DMS153 (cell line): Measurements from ENCODE around the gene ARHGAP42.

Experiments
- DNase-seq: peaks from one replicate; lab custom pipeline; 2025; lab: John Stamatoyannopoulos, UW

Gene ARHGAP42

GRCh38 chr11:101022256-101022655 is 335.2 kb downstream of the ARHGAP42 start:
- DNase-seq: no peak

GRCh38 chr11:101028644-101029043 is 341.6 kb downstream of the ARHGAP42 start:
- no peak for DNase-seq

- no peak for DNase-seq
These were observed 342.9 kb downstream of the ARHGAP42 start for GRCh38 chr11:101030015-101030414.

- DNase-seq: no peak
These were observed 343.6 kb downstream of the ARHGAP42 start for GRCh38 chr11:101030692-101031091.

- no peak for DNase-seq
These were observed 344.6 kb downstream of the ARHGAP42 start for GRCh38 chr11:101031713-101032112.

GRCh38 chr11:101032991-101033390 is 345.9 kb downstream of the ARHGAP42 start:
- no peak for DNase-seq

- peak; percentile 33 for DNase-seq
These were observed 347.0 kb downstream of the ARHGAP42 start for GRCh38 chr11:101034076-101034475.

- DNase-seq: no peak
These were observed 348.8 kb downstream of the ARHGAP42 start for GRCh38 chr11:101035872-101036271.
